HL-60/S4 treated with retinoic acid at 250 ng/mL for 4 days and 3 days (cell line): ENCODE results near the gene TAF11.
"Not testable (repeated sequence)": the region's sequence is repeated elsewhere in the genome, so short reads cannot be mapped to it uniquely, and the experiment has no call there.

Experiments used
- in situ Hi-C: fragments of 300-500 bp; cut with MboI; formaldehyde crosslinking; loops from 2 replicates; pipeline ENCODE4 v1.7.0; 2022; ENCODE audit warnings: low sequenced_read_pairs

Gene TAF11

GRCh38 chr6:34887753-34888513, at the start of gene TAF11:
TAF11 (minus strand) TSS chr6:34888042; CDS start chr6:34887957, 85 bp downstream.
- in situ Hi-C loops, result no loop called here

GRCh38 chr6:34934516-34934915, 46.7 kb upstream of the TAF11 start:
- in situ Hi-C loops, result no loop called here

- in situ Hi-C loops, result not testable (repeated sequence)
Observed at GRCh38 chr6:34932202-34932601, 44.4 kb upstream of the TAF11 start.

- in situ Hi-C loops, result no loop called here
Observed at GRCh38 chr6:34930221-34930620, 42.4 kb upstream of the TAF11 start.

GRCh38 chr6:34929241-34929978, 41.6 kb upstream of the TAF11 start:
- in situ Hi-C loops, result no loop called here

- in situ Hi-C loops, result no loop called here
Observed at GRCh38 chr6:34928695-34929094, 40.9 kb upstream of the TAF11 start.

- in situ Hi-C loops, result no loop called here
Observed at GRCh38 chr6:34928220-34928619, 40.4 kb upstream of the TAF11 start.

DNA sequence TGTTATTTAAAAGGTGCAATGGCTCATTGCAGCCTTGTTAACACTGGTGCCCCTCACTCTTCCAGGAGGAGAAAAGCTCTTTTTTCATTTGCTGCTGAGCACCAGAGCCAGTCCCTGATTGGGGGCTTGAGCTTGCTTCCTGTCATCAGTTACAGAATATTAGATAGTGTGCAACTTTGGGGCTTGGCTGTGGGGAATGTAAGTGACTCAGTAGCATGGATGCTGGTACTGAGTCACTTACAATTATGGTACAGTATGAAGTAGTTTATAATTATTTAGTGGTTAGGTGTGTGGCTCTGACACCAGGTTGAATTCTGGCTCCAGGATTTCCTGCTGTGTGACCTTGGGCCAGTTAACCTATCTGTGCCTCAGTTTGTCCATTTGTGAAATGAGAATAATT, 38.8 kb upstream of the TAF11 start:
- in situ Hi-C loops, result no loop called here

GRCh38 chr6:34924831-34925625, 37.2 kb upstream of the TAF11 start:
- in situ Hi-C loops, result no loop called here

GRCh38 chr6:34922177-34922663, 34.4 kb upstream of the TAF11 start:
- in situ Hi-C loops, result no loop called here

GRCh38 chr6:34920097-34920496, 32.3 kb upstream of the TAF11 start:
- in situ Hi-C loops, result no loop called here

DNA sequence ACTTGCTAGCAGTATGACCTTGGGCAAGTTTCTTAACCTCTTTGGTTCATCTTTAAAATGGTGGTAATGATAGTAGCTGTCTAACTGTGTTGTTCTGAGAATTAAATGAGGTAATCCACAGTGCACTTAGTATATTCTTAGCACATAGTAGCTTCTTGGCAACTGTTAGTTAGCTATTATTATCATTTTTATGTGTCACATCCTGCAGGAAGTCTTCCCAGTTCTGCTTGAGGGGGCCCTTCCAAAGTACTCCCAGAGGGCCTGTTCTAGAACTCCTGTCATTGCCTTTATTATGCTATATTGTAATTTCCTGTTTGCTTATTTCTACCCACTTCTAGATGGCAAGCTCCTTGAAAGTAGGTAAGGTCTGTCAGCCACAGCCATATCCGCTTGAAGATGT, 31.8 kb upstream of the TAF11 start:
- in situ Hi-C loops, result no loop called here

GRCh38 chr6:34917626-34918285, 29.9 kb upstream of the TAF11 start:
- in situ Hi-C loops, result no loop called here

DNA sequence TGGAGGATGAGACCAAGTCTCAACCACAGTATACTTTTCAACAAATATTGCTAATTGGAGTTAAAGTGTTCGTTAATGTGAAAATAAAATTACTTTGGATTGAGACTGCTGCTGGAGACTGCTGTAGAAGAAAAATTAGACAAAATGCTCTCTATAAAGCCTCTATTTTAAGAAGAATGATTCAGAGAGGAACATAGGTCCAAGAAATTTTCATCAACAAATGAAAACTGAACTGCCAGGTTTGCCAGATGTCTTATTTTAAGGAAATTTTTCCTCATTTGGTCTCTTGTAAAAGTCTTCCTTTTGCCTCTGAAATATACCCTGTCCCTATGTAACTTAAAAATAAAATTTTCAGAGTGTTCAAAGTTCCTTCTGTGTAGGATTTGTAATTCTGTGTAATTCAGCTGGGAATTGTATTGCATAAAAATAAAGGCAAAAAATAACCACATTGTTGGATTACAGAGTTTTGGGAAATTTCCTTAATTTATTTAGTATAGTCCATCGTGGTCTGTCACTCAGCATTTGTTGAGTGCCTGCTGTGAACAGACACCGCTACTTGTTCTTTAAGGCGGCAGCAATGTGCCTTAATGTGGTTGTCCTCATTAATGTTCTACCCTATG, 28.6 kb upstream of the TAF11 start:
- in situ Hi-C loops, result no loop called here

- in situ Hi-C loops, result no loop called here
Observed at GRCh38 chr6:34914358-34914757, 26.5 kb upstream of the TAF11 start.

DNA sequence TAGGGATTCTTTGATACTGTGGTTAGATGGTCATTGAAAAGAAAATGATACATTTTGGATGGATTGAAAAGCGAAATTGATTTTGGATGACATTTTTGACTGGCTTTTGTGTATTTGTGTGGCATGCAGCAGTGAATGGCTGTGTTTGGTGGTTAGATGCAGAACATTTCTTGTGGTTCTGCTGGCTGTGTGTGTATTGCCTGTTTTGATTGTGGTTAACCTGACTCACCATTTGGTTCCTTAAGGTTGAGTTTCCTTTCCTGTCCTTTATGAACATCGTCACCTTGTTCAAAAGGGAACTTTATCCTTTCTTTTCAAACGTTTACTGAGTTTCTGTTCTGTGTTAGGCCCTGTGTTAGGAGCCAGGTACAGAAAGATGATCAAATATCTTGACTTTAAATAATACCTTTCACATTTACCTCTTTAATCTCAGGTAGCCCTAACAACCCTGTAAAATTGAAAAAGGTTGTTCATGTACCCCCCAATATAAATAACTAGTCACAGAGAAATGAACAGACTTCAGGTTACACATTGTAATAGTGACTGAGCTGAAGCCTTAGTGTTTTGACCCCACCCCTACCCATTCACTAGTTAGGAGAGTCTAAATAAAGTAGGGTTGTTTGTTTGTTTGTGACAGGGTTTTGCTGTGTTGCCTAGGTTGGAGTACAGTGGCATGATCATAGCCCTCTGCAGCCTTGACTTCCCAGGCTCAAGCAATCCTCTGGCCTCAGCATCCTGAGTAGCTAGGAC, 25.0 kb upstream of the TAF11 start:
- in situ Hi-C loops, result no loop called here

DNA sequence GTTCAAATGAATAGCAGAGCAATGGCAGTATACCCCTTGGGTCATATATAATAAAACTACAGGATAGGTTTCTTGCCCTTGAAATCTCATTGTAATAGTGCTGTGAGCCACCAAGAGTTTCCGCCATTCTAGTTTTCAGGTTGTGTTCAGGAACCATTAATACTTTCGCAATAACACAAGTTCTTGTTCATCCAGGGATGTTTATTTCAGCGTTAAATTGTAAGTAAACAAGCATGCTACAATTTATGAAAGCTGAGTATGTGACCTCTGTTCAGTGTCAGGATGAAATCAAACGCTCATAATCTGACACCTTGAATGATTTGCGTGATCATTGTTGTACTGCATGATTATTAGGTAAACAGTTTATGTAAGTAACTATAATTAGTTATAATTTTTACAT, 24.0 kb upstream of the TAF11 start:
- in situ Hi-C loops, result no loop called here

- in situ Hi-C loops, result no loop called here
Observed at GRCh38 chr6:34909320-34909883, 21.6 kb upstream of the TAF11 start.

- in situ Hi-C loops, result no loop called here
Observed at GRCh38 chr6:34908194-34908593, 20.4 kb upstream of the TAF11 start.
